HG02884 (cell line): ENCODE data around the gene ERCC6L2.
A peak's percentile ranks its signal among the peaks of the same experiment; 100 is the strongest.

Experiments used
- ATAC-seq: cut with Tn5 transposase; IDR thresholded peaks from one replicate; pipeline ENCODE4 v1.9.1; 2021; ENCODE audit warnings: mild to moderate bottlenecking, moderate library complexity; ENCODE audit not compliant: unreplicated experiment

The ERCC6L2 gene

DNA sequence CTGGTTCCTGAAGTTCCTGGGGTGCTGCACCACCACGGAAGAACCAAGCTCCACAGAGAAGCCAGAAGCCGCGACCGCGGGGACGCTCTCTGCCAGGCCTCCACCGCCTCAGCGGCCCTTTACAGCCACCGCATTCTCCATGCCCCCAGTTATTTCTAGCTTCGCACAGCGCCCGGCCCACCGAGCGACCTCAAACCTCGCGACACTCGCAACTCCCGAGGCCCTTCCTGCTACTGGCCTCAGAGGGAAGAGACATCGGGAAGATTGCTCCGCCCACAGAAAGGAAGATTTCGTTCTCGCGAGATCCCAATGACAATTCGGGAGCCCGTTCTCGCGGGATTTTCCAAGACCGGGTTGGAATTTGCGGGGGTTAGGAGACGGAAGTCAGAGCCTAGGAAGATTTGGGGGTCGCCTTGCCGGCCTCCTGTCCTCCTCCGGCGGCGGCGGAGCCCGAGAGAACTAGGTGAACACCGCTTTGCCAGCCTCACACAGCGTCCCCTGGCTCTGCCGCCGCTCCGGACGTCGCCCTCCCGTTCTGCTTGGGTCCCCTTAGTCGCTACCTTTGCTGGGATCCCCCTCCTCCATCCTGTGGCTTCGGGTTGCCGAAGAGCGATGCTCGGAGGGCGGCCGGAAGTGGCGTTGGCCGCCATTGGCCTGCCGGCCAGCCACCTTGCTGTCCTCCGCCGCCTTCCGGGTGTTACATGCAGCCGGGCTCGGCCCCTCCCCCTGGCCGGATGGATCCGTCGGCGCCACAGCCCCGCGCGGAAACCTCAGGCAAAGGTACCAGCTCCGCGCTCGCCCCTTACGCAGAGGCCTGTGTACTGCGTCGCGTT is at the start of gene ERCC6L2:
ERCC6L2 (plus strand) TSS at position 387 of the 833 bp plus-strand sequence; CDS start at position 735, 348 bp downstream.
- peak; percentile 72 for ATAC-seq

DNA sequence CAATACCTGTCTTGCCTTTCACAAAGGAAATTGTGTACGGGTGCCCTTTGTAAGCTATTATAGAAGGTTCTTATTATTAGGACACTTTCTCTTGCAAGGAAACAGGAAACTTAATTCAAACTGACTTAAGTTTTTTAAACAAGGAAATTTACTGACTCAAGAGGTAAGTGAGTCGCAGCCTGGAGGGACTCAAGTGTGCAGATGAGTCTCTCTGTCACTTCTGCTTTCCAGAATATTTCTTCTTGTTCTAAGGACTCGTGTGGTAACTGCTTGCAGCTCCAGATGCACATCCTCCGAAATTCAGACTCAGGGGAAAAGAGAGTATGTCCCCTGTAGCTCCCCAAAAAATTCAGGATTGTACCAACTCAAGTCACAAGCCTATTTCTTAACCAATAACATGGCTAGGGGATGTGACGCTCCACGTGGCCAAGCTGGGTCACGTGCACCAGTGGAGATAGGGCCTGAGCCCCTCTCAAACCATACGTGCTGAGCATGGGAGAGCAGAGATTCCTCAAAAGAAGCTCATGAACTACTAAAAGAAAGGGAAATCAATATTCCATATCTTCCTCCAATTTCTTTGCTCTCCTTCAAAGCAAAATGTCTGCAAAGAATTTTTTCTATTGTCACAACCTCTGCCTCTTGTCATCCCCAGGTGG is 49.2 kb upstream of the ERCC6L2 start:
- ATAC-seq: no peak

DNA sequence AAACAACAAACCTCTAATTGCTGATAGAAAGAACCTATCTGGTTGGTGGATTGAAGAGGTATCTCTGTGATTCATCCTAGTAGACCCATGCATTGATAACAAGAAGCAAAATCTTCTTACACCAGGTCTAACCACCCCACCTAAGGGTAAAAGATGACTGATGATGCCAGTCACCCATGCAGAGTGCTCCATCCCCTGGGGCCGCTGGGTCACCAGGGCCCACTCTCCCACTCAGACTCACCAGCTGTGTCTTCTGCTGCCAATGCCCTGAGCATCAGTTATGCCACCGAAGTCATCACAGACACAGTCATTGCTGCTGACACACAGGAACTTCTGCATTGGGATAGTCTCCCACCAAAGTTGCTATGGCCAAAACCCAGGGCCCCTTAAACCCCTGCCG is 44.7 kb upstream of the ERCC6L2 start:
- ATAC-seq: no peak

DNA sequence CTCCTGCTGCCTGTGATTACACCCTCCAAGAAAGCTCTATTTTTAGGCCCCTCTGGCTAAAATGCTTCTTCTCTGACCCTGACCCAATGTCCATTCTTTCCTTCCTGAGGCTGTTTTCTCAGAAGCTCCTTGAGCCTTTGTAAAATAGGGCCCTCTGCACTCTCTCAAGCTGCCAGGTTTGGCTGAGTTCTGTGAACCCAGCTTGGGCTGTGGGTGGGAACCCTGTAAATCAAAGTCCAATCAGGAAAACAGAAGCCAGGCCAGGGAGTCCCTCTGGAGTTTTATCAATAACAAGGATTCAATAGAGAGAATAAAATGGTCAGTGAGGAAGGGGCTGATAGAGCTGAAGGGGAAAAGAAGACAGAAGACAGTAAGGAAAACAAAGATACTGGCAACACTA is 43.7 kb upstream of the ERCC6L2 start:
- no peak for ATAC-seq

- ATAC-seq: no peak
These were observed 41.8 kb upstream of the ERCC6L2 start for GRCh38 chr9:95833546-95834178.

DNA sequence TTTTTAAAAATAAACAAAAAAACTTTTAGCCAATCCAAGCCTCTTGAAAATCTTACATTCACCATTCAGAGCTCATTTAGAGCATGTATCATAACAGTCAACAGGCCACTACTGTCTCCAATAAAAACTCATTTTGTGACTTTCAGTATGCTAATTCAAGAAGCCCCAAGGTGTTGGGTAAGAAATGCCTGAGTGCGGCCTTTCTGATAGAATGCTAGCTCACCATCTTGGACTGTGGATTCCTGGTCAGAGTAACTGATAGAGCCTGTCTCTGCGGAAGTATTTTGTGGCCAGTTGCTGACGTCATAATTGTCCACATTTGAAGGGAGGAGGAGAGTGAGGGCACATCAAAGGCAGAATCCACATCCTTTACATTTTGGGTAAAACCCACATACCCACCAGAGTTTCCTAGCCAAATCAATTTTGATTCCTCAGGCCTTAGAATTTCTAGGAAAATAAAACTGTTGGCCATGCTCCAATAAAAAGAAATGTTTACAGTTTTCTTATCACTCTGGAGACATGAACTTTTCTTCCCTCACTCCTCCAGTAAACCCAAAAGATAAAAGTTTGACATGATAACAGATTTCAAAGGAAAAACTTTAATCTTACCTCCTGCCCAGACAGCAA is 41.1 kb upstream of the ERCC6L2 start:
- no peak for ATAC-seq

DNA sequence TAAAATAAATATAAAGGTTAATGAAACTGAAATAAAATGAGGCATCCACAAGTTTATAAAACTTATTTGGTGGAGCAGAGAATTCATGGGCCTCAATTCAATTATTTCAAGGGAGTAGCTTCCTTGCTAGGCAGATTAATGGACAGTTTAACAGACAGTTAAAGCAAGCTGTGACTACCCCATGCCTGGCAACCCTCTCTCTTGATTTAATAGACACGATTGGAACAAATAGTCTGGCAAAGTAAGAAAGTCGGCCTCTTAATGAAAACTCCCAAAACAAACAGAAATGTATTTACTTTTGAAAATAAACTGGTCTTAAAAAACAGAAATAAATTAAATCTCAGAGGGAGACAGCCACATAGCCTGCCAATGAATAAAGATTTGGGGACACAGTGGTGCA is 40.1 kb upstream of the ERCC6L2 start:
- ATAC-seq: no peak

- ATAC-seq: no peak
These were observed 39.4 kb upstream of the ERCC6L2 start for GRCh38 chr9:95836072-95836471.

GRCh38 chr9:95839012-95839411 is 36.5 kb upstream of the ERCC6L2 start:
- no peak for ATAC-seq

DNA sequence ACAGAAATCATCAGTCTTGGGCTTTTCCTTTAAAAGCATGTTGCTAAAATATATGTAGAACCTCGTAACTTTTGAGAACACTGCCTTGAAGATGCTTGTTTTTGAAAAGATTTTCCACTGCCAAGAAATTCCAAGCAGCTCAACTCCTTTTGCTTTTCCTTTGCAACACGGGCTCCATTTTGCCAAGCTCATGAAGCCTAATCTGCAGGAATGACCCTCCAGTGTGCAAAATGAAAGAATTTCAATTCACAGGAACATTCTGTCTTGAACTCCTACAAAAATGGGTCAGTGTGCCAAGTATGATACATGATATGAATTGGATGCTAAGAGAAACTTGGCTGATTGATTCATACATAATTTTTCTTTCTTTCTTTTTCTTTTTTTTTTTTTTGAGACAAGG is 35.4 kb upstream of the ERCC6L2 start:
- ATAC-seq: no peak

- ATAC-seq: no peak
These were observed 34.1 kb upstream of the ERCC6L2 start for GRCh38 chr9:95841377-95841776.

GRCh38 chr9:95845751-95846150 is 29.7 kb upstream of the ERCC6L2 start:
- no peak for ATAC-seq

- ATAC-seq: no peak
These were observed 26.7 kb upstream of the ERCC6L2 start for GRCh38 chr9:95848764-95849163.

- ATAC-seq: peak; percentile 97
These were observed 23.1 kb upstream of the ERCC6L2 start for GRCh38 chr9:95852059-95853032.

DNA sequence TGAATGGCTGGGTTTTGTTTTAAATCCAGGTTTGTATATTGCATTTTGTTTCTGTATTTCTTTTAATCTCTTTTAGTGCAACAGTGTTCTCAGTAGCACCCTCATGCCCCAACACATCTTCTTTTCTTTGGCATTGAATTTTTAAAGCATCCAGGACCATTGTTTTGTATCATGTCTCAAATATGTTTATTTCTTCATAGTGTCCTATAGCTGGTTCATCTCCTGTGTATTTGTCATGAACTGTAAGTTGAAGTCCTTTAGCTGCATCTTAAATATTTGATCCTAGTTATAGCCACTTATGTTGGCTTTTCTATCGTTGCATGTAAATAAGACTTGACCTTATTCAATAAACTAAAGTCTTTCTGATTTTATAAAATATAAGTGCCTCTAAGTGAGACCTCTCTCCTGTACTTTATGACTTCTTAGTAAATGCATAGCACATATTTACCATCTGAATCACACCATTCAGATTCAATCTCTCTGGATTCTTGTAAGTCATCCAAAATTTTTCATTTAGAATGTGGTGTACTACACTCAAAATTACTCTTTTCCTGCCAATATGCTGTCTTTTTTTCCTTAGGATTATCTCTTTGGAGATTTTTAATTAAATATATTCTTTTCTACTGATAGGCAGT is 21.0 kb upstream of the ERCC6L2 start:
- no peak for ATAC-seq

GRCh38 chr9:95855961-95856360 is 19.5 kb upstream of the ERCC6L2 start:
- no peak for ATAC-seq

- ATAC-seq: no peak
These were observed 18.4 kb upstream of the ERCC6L2 start for GRCh38 chr9:95857124-95857523.

DNA sequence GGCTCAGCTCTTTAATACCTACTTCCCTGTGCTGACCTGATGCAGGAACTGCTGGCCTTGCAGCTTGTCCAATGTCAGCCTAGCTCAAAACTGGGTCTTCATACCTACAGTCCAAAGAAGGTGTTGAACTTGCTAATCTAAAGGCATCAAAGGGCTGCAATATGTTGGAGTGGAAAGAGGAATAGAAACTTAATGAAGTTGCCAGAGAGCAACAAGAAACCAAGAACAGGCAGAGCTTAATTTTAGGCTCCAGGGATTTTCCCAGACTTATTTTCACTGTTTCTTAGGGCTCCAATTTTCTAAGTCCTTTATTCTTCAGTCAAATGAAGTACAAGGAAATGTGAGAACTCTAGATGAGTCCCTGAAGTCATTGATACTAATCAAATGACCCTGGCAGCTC is 17.6 kb upstream of the ERCC6L2 start:
- no peak for ATAC-seq

- ATAC-seq: no peak
These were observed 13.1 kb upstream of the ERCC6L2 start for GRCh38 chr9:95862343-95862742.
